AG04449 (cell line): Measurements from ENCODE around the gene FAM240A.

ENCODE experiments used
- CTCF ChIA-PET: fragments of 350-600 bp; formaldehyde crosslinking; extraction: SDS; loops from one replicate; lab custom pipeline; 2021; ENCODE audit warnings: antibody characterized with exemption; lab: Yijun Ruan, JAX
- POLR2A ChIA-PET: fragments of 400-600, 350-600 bp; formaldehyde crosslinking; extraction: SDS; loops from one replicate; lab custom pipeline; 2020; ENCODE audit warnings: antibody characterized with exemption, inconsistent platforms; lab: Yijun Ruan, JAX
- DNase-seq: peaks from one replicate; pipeline ENCODE4 v3.0.0-alpha.2; 2010; ENCODE audit warnings: low read depth, low spot score
- H3K4me3 ChIP-seq: 2 replicates; pipeline ENCODE4 v1.5.1; 2011; ENCODE audit warnings: low read depth, mild to moderate bottlenecking, control low read depth, low read length
- TF ChIP-seq, protein P1 (sequence below): IDR thresholded peaks from one replicate; pipeline ENCODE4 v1.5.1; 2011; ENCODE audit warnings: mild to moderate bottlenecking, moderate library complexity, low read length, control low read depth, inconsistent platforms; ENCODE audit not compliant: insufficient read depth; ENCODE audit errors: missing control alignments

FAM240A gene

DNA sequence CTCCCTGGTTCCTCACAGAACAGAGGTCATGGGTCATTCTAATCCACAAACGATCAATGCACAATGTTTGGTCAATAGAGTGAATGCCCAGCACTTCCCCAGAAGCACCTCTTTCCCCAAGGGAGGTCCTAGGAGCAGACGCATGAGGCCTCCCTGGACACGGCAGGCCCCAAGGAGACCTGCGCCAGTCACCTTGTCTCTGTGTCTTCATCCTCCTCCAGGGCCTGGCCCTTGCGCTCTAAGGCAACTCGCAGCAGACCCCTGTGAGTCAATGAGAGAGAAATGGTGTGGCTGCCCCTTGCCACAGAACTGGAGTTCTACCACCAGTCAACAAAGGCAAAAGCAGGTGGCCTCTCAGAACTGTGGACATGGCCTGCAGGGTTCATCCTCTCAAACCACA is 63.1 kb downstream of the FAM240A start:
- TF ChIP-seq, protein P1, sequence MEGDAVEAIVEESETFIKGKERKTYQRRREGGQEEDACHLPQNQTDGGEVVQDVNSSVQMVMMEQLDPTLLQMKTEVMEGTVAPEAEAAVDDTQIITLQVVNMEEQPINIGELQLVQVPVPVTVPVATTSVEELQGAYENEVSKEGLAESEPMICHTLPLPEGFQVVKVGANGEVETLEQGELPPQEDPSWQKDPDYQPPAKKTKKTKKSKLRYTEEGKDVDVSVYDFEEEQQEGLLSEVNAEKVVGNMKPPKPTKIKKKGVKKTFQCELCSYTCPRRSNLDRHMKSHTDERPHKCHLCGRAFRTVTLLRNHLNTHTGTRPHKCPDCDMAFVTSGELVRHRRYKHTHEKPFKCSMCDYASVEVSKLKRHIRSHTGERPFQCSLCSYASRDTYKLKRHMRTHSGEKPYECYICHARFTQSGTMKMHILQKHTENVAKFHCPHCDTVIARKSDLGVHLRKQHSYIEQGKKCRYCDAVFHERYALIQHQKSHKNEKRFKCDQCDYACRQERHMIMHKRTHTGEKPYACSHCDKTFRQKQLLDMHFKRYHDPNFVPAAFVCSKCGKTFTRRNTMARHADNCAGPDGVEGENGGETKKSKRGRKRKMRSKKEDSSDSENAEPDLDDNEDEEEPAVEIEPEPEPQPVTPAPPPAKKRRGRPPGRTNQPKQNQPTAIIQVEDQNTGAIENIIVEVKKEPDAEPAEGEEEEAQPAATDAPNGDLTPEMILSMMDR, result no peak
- no peak for DNase-seq
- H3K4me3 ChIP-seq, result no peak overlapping the region
- ChIA-PET CTCF (interaction anchor here (1.8 kb wide), 1 partner anchor 8 kb away, joined by 5 read pairs; no protein-coding TSS in a partner anchor), POLR2A (no interaction called here)
